ENCODE data around the gene CKAP2L.
"Not testable (repeated sequence)": the region's sequence is repeated elsewhere in the genome, so short reads cannot be mapped to it uniquely, and the experiment has no call there.

- not testable (repeated sequence) for TF ChIP-seq CTCF (IDR thresholded peaks at IDR 0.05 in 4 of 5, conservative IDR thresholded peaks at IDR 0.05 in 1 of 5); POLR2A (IDR thresholded peaks at IDR 0.05)
Measured at GRCh38 chr2:112706947-112707346, 57.5 kb downstream of the CKAP2L start.
